Pulmonary artery endothelial cell (primary cell): ENCODE measurements around the gene ATRIP. TPM values are rescaled to one million over a fixed set of nuclear protein-coding genes. Genes with fewer than 3 reads are reported as not detected.
A peak's percentile ranks its signal among the peaks of the same experiment; 100 is the strongest.

Source experiments
- DNase-seq: peaks from one replicate; pipeline ENCODE4 v3.0.0-alpha.2; 2011; ENCODE audit warnings: low read depth, low spot score
- total RNA-seq: library from RNA; depleted of rRNA; stranded (reverse); fragments of >200 nt; gene quantifications from 2 replicates; pipeline ENCODE4 v1.2.3, GENCODE V29; 2014

Gene ATRIP
- total RNA-seq, 1 donor from 2014 or later, result 9.2 TPM

- DNase-seq, result no peak
Measured at GRCh38 chr3:48501196-48501595, 54.7 kb downstream of the ATRIP start.

GRCh38 chr3:48502121-48502520 is 55.6 kb downstream of the ATRIP start:
- DNase-seq, result no peak

GRCh38 chr3:48502728-48503168 is 56.2 kb downstream of the ATRIP start:
- DNase-seq, result no peak

- no peak for DNase-seq
Measured at GRCh38 chr3:48503401-48504050, 57.0 kb downstream of the ATRIP start.

- peak; percentile 58 for DNase-seq
Measured at GRCh38 chr3:48504051-48504946, 57.8 kb downstream of the ATRIP start, which contains the start of gene SHISA5. Gene SHISA5, minus strand, starts transcription at chr3:48504174. Its CDS starts 80 bp downstream, at chr3:48504094.

GRCh38 chr3:48505146-48505545 is 58.6 kb downstream of the ATRIP start:
- no peak for DNase-seq

- DNase-seq, result no peak
Measured at GRCh38 chr3:48505968-48506504, 59.5 kb downstream of the ATRIP start.

- DNase-seq, result no peak
Measured at GRCh38 chr3:48507256-48508061, 60.9 kb downstream of the ATRIP start.

GRCh38 chr3:48511551-48511950 is 65.0 kb downstream of the ATRIP start:
- no peak for DNase-seq

- DNase-seq, result no peak
Measured at GRCh38 chr3:48514431-48515227, 68.1 kb downstream of the ATRIP start.

Other genes starting within 250 kb of the ATRIP start
- not detected in 2 replicates for gene CAMP, start 223.2 kb upstream of the ATRIP start, total RNA-seq
- 5.9 and 8.7 TPM in 2 replicates for gene ZNF589, start 205.6 kb upstream of the ATRIP start, total RNA-seq
- 18.7 and 28.0 TPM in 2 replicates for gene NME6, start 145.4 kb upstream of the ATRIP start, total RNA-seq
- gene SPINK8, start 113.1 kb upstream of the ATRIP start, total RNA-seq, result not detected in 2 replicates
- gene FBXW12, start 74.5 kb upstream of the ATRIP start, total RNA-seq, result 0.13 TPM in 1 of 2 replicates, not detected in the other
- 9.3 and 16.2 TPM in 2 replicates for gene PLXNB1, start 16.7 kb upstream of the ATRIP start, total RNA-seq
- 17.3 and 20.7 TPM in 2 replicates for gene CCDC51, start 6.6 kb upstream of the ATRIP start, total RNA-seq
- gene TMA7, start 6.5 kb upstream of the ATRIP start, total RNA-seq, result 233 and 270 TPM in 2 replicates
- gene SHISA5, start 57.4 kb downstream of the ATRIP start, total RNA-seq, result 132 and 156 TPM in 2 replicates
- gene PFKFB4, start 110.1 kb downstream of the ATRIP start, total RNA-seq, result 3.1 TPM in 2 replicates
- gene UCN2, start 117.0 kb downstream of the ATRIP start, total RNA-seq, result 0.07 TPM in 1 of 2 replicates, not detected in the other
- gene COL7A1, start 148.6 kb downstream of the ATRIP start, total RNA-seq, result 0.13 and 0.25 TPM in 2 replicates
- gene UQCRC1, start 162.9 kb downstream of the ATRIP start, total RNA-seq, result 339 and 359 TPM in 2 replicates
- not detected in 2 replicates for gene TMEM89, start 175.0 kb downstream of the ATRIP start, total RNA-seq
- 10.6 and 17.3 TPM in 2 replicates for gene SLC26A6, start 188.7 kb downstream of the ATRIP start, total RNA-seq
- gene CELSR3, start 216.1 kb downstream of the ATRIP start, total RNA-seq, result 0.18 and 0.20 TPM in 2 replicates
- gene NCKIPSD, start 239.2 kb downstream of the ATRIP start, total RNA-seq, result 6.8 and 6.9 TPM in 2 replicates